Stimulated activated memory B cell treated with anti-CD40 and anti-IgM and Interleukin-4, amounts not matched to agents 10 μg/mL and 1 μg/mL and 100 μg/mL, for 72 hours (primary cell): ENCODE results near the gene B3GALT6.

Experiments
- ATAC-seq: fragments of 150-1000 bp; cut with Tn5 transposase; 2 replicates; pipeline ENCODE4 v1.10.0; 2021
- H3K27ac Mint-ChIP-seq: one replicate; pipeline ENCODE4 v1.8.0; 2022; ENCODE audit warnings: mild to moderate bottlenecking, mixed read lengths
- H3K27me3 Mint-ChIP-seq: one replicate; pipeline ENCODE4 v1.8.0; 2022; ENCODE audit warnings: mixed read lengths
- H3K36me3 Mint-ChIP-seq: one replicate; pipeline ENCODE4 v1.8.0; 2022; ENCODE audit warnings: mixed read lengths
- H3K4me1 Mint-ChIP-seq: one replicate; pipeline ENCODE4 v1.8.0; 2022; ENCODE audit warnings: mixed read lengths
- H3K4me3 Mint-ChIP-seq: one replicate; pipeline ENCODE4 v1.8.0; 2022; ENCODE audit warnings: mild to moderate bottlenecking, moderate library complexity, mixed read lengths
- H3K9me3 Mint-ChIP-seq: one replicate; pipeline ENCODE4 v1.8.0; 2022; ENCODE audit warnings: mixed read lengths

Gene B3GALT6

DNA sequence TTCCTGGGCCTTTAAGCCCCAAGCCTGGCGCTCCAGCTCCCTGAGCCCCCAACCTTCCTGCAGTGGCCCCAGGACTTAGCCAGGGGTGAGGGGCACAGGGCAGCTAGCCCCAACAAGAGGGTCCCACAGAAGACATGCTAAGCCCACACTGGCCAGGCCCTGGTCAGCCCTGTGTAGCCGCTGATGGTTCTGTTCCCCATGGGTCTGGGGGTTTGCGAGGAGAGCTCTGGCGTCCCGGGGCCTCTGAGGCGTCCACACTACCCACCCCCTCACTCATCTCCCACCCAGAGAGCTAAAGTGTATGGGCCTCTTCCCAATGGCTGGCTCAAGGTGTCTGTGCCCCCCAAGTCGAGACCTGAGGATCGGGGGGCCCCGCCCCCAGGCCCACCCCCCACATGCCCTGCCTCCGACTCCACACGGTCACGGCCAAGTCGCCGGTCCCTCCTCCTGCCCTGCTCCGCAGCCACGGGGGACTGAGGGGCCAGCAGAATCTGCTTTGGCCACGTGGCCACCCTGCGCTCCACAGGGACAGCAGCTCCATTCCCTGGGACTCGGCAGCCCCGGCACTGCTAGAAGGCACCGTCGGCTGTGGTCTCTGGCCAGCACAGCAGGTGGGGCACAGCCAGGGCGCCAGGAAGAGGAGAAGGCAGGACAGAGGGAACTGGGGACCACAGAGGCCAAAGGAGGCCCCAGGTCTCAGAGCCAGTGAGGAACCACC lies 33.5 kb upstream of the B3GALT6 start:
- no peak for ATAC-seq
- Mint-ChIP-seq H3K27ac (no peak overlapping the region), H3K4me3 (no peak overlapping the region), H3K9me3 (peaks cover 7% of the 10 kb centered on the region), H3K36me3 (peaks cover 4% of the 10 kb centered on the region), H3K4me1 (peaks cover 16% of the 10 kb centered on the region), H3K27me3 (peaks cover 8% of the 10 kb centered on the region)

DNA sequence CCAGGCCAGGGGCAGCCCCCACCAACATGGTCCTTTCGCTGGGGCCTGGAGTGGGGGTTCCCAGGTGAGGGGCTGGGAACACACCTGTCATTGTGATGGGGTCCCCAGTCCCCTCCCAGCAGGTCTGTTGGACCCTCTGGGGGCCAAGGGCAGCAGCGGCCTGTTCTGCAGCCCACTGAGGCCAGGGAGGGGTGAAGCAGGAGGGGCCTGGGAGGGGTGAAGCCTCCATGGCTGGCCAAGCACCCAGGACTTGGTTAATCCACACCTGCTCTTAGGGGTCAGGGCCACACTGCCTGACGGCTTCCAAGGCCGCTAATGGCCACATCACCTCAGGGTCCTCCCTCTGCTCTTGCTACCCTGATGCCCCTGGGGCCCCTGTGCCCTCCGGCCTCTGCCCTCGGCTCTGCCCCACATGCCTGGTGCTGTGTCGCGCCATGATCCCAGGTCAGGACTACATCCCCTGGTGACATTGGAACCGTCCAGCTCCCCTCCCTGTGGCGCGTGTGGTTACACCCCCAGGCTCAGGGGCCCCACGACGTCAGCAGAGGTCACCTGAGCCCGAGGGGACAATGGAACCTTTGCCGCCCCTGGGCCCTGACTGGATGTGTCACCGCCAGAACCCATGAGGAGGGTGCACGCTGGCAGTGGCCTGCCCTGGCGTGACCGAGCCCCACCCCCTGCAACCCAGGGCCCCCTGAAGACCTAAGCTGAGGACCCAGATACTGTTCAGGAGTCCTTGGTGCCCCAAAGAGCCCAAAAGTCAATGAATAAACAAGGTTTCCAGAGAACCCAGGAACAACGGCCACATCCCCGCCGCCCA lies 32.7 kb upstream of the B3GALT6 start:
- peaks cover 18% of the 10 kb centered on the region for H3K4me1 Mint-ChIP-seq
- peaks cover 6% of the 10 kb centered on the region for H3K9me3 Mint-ChIP-seq
- peaks cover 4% of the 10 kb centered on the region for H3K36me3 Mint-ChIP-seq
- no peak overlapping the region for H3K4me3 Mint-ChIP-seq
- H3K27ac Mint-ChIP-seq: peak overlapping the region; percentile 73
- ATAC-seq: no peak
- peaks cover 8% of the 10 kb centered on the region for H3K27me3 Mint-ChIP-seq

DNA sequence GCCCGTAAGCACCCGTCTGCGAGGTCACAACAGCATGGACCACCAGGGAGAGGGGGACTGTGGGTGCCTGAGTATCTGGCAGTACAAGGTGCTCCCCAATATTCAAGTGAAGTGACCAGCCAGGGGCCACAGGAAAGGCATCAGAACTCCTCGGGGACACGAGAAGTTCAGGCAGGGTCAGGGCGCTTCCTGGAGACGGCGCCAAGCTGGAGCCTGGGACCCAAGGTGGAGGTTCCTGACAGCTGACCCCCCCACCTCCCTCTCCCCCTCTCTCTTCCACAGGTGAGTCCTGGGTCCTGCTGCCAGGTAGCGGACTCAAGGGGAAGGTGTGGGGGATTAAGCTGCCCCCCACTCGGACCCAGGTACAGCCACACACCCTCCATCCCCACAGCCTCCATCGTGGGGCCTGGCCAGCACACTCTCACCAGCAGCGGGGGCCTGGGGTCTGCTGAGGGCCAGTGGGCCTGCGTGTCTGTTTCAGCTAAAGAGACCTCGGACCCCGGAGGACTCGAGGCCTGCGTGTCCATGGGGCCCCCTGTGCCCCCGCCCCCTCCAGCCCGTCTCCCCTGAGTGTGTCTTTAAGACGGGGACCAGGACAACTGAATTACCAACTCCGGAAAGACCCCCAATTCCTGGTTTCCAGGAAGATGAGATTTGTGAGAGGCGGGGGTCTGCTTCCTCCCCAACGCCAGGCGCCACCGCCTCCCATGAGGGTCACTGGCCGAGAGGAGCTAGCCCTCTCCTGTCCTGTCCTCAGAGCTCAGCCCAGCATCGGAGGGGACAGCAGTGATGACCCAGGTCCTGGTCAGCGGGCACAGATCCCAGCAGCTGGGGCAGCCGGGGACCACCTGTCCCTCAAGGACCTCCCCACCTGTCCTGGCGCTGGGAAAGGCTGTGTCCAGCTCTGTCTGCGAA lies 31.8 kb upstream of the B3GALT6 start:
- no peaks in the 10 kb centered on the region for H3K9me3 Mint-ChIP-seq
- peak overlapping the region; percentile 73 for H3K27ac Mint-ChIP-seq
- peaks cover 8% of the 10 kb centered on the region for H3K27me3 Mint-ChIP-seq
- H3K4me1 Mint-ChIP-seq: peaks cover 27% of the 10 kb centered on the region
- no peak for ATAC-seq
- H3K36me3 Mint-ChIP-seq: peaks cover 2% of the 10 kb centered on the region
- peak overlapping the region; percentile 35 for H3K4me3 Mint-ChIP-seq

DNA sequence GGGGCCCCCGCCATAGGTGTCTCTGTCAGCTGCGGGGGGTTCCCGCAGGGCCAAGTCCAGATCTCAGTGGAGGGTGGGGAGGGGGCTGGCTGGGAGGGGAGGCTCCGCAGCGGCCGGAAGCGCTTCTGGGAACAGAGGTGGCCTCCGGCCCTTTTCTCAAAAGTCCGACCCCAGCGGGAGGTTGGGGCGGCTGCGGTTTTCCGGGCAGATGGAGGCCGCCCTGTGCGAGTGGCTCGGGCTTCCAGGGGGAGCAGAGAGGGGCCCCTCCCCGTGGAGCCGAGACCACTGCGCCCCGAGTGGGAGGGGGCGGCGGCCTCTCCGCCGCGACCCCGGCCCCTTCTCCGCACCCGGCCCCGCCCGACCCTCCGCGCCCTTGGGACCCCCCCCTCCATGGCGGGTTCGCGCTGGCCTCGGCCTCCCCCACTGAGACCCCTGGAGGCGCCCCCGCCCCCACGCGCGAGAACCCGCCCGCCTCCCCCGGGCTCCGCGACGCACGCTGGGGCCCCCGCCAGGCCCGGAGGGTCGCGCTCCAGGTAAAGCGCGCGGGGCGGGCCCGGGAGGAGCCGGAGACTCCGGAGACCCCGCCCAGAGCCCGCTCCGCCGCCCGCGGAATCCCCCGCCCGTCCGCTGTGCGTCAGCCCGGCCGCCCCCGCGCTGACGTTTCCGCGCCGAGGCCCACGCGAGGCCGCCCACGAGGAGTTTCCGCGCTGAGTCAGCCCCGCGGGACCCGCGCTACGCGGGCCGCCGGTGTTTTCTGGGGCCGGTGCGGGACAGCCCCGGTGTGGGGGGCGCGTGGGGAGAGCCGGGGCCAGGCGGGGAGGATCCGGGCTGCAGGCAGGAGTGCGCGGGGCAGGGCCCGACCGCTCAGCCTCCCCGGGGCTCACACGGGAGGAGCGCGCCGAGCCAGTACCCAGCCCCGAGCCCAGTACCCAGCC lies 30.9 kb upstream of the B3GALT6 start:
- H3K4me3 Mint-ChIP-seq: peak overlapping the region; percentile 46
- H3K27ac Mint-ChIP-seq: peak overlapping the region; percentile 73
- H3K27me3 Mint-ChIP-seq: peaks cover 8% of the 10 kb centered on the region
- ATAC-seq: peak; percentile 72
- H3K36me3 Mint-ChIP-seq: no peaks in the 10 kb centered on the region
- no peaks in the 10 kb centered on the region for H3K9me3 Mint-ChIP-seq
- H3K4me1 Mint-ChIP-seq: peaks cover 34% of the 10 kb centered on the region

DNA sequence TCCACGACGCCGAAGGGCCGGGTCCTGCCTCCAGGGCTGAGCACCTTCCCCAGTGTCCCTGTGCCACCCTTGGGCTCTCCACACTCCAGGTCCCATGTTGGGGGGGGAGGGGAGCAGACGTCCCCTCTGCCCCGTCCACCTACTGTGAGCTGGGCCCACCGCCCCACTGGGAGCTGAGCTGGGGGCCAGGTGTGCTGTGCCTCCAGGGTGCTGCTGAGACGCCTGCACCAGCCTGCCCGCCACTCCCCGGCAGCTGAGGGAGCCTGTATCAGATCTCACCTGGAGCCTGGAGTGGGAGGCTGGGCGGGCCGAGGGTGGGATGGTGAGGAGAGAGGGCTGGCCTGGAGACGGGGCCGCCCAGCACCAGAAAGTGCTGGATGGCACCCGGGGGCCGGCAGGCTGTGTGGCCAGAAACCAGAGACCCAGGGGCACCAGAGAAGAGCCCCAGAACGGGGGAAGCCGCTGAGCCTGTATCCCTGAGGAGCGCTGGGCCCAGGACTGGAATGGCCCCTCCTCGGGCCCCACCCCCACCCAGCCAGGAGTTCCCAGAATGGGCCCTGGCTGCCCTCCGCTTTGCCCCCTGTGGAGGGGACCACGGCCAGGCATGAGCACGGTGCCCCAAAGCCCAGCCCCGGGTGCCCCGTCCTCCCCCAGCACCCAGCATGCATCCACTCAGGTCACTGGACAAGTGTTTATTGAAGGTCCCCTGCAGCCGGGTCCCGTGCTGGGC lies 29.0 kb upstream of the B3GALT6 start:
- Mint-ChIP-seq H3K27ac (peak overlapping the region; percentile 52), H3K4me3 (no peak overlapping the region), H3K27me3 (peaks cover 8% of the 10 kb centered on the region), H3K9me3 (no peaks in the 10 kb centered on the region), H3K36me3 (no peaks in the 10 kb centered on the region), H3K4me1 (peaks cover 50% of the 10 kb centered on the region)
- no peak for ATAC-seq

DNA sequence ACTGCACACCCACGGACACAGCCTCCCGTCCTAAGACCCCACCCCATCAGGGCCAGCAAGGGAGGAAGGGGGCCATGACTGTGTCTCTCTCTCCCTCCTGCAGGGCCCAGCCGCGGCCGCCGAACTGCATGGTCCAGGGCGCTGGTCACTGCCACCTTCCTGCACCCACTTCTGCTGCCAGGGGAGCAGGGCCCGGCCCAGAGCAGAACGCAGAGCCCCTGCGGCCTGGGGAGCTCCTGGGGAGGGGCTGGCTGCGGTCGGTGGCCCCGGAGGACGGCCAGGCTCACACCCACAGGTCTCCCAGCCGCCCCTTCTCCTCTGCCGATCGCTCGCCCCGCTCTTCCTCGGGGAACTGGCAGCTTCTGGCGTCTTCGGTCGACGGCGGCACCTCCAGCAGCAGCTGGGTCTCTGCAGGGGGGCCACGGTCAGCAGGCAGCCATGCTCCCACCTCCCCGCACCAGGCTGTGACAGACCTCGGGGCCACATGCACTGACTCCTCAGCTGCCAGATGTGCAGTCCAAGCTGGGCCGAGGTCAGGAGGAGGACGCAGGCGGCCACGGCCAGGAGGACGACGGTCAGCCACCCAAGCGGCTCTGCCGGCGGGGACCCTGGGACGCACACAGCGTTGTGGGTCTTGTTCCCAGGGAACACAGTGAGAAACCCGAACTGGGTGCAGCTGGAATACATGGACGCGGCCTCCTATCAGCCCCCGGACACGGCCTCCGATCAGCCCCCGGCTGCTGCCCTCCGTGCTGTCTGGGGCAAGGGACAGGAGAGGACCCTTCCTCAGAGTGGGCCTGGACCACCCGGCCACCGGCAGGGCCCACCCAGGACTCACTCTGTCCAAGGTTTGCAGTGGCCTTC lies 28.2 kb upstream of the B3GALT6 start:
- Mint-ChIP-seq H3K27ac (peak overlapping the region; percentile 82), H3K4me3 (no peak overlapping the region), H3K27me3 (peaks cover 8% of the 10 kb centered on the region), H3K9me3 (no peaks in the 10 kb centered on the region), H3K36me3 (no peaks in the 10 kb centered on the region), H3K4me1 (peaks cover 58% of the 10 kb centered on the region)
- no peak for ATAC-seq

DNA sequence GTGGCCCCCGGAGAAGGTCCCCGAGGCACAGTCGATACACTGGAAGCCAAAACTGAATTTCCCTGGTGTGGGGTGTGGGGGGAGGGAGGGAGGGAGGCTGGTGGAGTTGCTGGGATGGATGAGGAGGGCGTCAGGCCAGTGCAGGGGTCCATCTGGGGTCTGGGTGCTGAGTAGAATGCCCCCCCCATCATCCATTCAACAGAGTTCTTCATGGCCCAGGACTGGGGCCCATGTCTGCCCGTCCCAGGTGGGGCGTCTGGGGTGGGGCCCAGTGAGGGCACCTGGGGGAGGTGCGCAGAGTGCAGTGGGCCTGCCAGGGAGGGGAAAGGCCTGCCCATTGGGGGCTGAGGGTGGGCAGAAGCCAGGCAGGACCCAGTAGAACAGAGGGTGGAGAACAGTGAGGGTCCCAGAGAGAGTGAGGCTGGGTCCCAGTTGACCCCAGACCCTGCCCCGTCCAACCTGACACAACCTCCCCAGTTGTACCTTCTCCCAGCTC lies 27.6 kb upstream of the B3GALT6 start:
- Mint-ChIP-seq H3K27me3 (peaks cover 8% of the 10 kb centered on the region), H3K36me3 (no peaks in the 10 kb centered on the region), H3K9me3 (no peaks in the 10 kb centered on the region), H3K4me3 (peak overlapping the region; percentile 84), H3K27ac (peak overlapping the region; percentile 82), H3K4me1 (peaks cover 61% of the 10 kb centered on the region)
- no peak for ATAC-seq

DNA sequence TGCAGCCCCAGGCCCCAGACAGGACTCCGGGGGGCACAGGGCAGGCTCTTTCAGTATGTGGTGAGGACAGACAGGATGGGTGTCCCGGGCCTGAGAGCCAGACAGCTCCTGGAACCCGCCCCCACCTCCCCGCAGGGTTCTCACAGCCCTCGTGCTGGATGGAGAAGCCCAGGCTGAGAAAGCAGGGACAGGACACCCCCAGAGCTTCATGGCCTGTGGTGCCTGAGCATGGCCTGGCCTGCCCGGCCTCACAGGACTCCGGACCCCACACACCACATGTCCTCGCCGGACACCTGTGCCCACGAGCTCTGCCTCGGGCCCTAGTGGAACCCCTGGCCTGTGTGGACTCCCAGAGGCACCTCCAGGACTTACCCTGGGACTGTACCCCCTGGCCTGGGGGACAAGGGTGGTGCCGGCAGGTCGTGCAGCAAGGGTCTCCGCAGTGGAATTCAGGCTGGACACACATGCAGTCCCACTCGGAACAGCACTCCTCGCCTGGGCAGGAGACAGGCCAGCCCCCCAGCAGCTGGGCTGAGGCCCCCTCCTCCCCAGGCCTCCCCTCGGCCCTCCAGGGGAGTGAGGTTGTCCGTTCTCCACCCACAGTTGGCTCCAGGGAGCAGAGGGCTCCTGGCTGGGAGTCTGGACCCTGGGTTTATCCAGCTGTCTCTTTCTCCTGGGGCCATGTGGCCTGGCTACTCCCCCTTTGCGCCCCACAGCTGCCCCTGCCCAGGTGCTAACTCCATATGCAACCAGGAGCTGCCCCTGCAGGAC lies 26.9 kb upstream of the B3GALT6 start:
- no peak for ATAC-seq
- no peaks in the 10 kb centered on the region for H3K36me3 Mint-ChIP-seq
- H3K9me3 Mint-ChIP-seq: no peaks in the 10 kb centered on the region
- peak overlapping the region; percentile 82 for H3K27ac Mint-ChIP-seq
- peak overlapping the region; percentile 84 for H3K4me3 Mint-ChIP-seq
- peaks cover 61% of the 10 kb centered on the region for H3K4me1 Mint-ChIP-seq
- H3K27me3 Mint-ChIP-seq: peaks cover 8% of the 10 kb centered on the region

DNA sequence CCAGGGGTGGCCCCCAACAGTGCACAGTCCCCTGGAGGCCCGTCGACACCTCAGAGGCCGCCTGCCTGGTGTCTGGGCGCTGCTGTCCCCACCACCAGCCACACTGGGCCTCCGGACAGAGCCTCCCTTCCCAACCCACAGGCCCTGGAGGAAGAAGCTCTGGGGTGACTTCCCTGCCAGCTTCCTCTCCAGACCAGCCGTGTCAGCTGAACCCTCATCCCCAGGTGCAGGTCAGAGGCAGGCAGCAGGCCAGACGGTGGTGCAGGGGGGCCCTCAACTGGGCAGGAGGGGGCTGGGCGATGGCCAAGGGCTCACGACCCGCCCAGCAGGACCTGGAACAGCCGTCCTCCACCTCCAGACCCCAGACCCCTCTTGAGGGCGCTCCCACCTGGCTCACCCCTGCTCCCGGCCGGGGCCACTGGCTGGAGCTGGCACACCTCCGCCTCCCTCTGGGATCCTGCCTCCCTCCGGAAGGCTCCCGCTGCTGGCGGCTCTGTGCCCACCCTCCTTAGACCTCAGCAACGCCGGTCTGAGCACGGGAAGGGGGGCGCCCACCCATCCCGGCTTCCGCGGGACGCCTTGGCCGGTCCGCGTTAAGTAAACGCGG lies 26.2 kb upstream of the B3GALT6 start:
- no peak for ATAC-seq
- H3K4me3 Mint-ChIP-seq: peak overlapping the region; percentile 84
- H3K27me3 Mint-ChIP-seq: peaks cover 2% of the 10 kb centered on the region
- H3K27ac Mint-ChIP-seq: peak overlapping the region; percentile 82
- peaks cover 57% of the 10 kb centered on the region for H3K4me1 Mint-ChIP-seq
- H3K36me3 Mint-ChIP-seq: peaks cover 2% of the 10 kb centered on the region
- H3K9me3 Mint-ChIP-seq: no peaks in the 10 kb centered on the region

DNA sequence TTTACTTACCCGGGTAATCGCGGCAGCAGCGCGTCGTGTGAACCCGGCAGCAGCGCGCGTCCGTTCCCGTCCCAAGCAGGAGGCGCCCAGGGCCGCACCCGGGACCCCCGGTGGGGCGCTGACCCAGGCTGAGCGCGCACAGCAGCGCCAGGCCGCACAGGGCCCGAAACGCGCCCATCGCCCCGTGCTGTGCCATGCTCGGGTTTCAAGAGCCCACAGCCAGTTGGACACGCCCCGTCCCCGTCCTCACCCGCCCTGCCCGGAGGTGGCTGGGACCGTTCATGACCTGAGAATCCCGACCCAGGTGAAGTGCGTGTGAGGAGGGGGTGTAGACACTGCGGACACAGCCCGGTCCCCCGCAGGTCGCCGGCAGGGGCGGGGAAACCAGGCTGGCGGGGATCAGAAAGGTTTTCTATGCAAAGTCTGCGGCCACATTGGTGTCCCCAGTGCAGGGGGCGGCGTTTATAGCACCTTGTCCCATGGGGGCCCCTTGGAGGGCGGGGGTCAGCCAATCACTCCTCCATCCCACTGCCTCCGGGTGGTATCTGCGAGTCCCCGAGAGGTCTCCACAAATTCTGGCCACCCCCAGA lies 25.6 kb upstream of the B3GALT6 start, which contains the start of gene TNFRSF18:
Gene TNFRSF18 (minus strand): TSS at position 217 of the 590 bp plus-strand sequence. CDS start 21 bp downstream, at position 196.
- ATAC-seq: peak; percentile 50
- H3K4me3 Mint-ChIP-seq: peak within 1 kb of the TSS; percentile 84
- no peaks in the 10 kb centered on the region for H3K9me3 Mint-ChIP-seq
- H3K4me1 Mint-ChIP-seq: peaks cover 63% of the 10 kb centered on the region
- H3K36me3 Mint-ChIP-seq: peaks cover 6% of the 10 kb centered on the region
- H3K27ac Mint-ChIP-seq: peak within 1 kb of the TSS; percentile 90
- H3K27me3 Mint-ChIP-seq: peaks cover 8% of the 10 kb centered on the region

DNA sequence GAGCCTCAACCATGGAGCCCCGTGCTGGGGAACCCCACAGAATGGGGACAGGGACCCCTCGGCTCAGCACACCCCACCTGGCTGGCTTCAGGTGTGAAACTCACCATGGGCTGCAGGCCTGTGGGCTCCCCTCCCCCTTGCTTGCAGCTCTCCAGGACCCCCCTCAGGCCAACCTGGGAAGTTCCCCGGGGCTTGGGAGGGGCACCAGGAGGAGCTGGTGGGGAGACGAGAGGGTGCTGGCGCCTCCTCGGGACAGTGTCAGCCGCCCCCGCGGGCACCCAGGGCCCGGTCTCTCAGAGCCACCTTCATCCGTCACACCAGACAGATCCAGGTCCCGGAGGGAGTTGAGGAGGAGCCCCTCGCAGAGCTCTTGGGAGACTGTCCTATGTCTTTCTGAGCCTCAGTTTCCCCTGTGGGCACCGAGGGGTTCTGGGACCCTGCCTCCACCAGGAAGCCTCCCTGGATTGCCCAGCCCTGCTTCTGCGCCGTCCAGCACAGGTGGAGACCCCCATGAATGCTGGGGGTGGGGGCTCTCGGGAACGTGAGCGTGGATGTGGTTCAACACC lies 25.0 kb upstream of the B3GALT6 start:
- Mint-ChIP-seq H3K36me3 (peaks cover 6% of the 10 kb centered on the region), H3K27me3 (peaks cover 8% of the 10 kb centered on the region), H3K4me3 (peak overlapping the region; percentile 84), H3K27ac (peak overlapping the region; percentile 90), H3K4me1 (peaks cover 64% of the 10 kb centered on the region), H3K9me3 (no peaks in the 10 kb centered on the region)
- ATAC-seq: peak; percentile 0
